HCT116 (cell line): ENCODE results near the gene SLC25A20. TPM values are rescaled to one million over a fixed set of nuclear protein-coding genes. Genes with fewer than 3 reads are reported as not detected.

Experiments used
- ATAC-seq: fragments of 200-7000 bp; cut with Tn5 transposase; 2 replicates; pipeline ENCODE4 v1.9.1; 2020; ENCODE audit warnings: mild to moderate bottlenecking, moderate library complexity
- BruUV-seq: library from RNA; stranded (reverse); fragments of 400-500 nt; replicated peaks from 2 replicates; lab custom pipeline; 2021; lab: Mats Ljungman, UMichigan
- CTCF ChIA-PET: fragments of 300-600 bp; sonication (Branson Sonifier 250); formaldehyde crosslinking; loops from one replicate; lab custom pipeline; 2021; ENCODE audit warnings: antibody characterized with exemption; lab: Charles Lee
- POLR2A ChIA-PET: fragments of 300-600, 350-600 bp; sonication (Branson Sonifier 250); formaldehyde crosslinking; loops from one replicate; lab custom pipeline; 2021; ENCODE audit warnings: antibody characterized with exemption; lab: Charles Lee
- RAD21 ChIA-PET, 2 experiments: fragments of 300-600 bp; sonication (Branson Sonifier 250); formaldehyde crosslinking; loops; one replicate each; lab custom pipeline; 2023; ENCODE audit warnings: low total read pairs in 2 of 2; ENCODE audit not compliant: uncharacterized antibody in 2 of 2, unreplicated experiment in 2 of 2, low non-redundant PET in 1 of 2; lab: Charles Lee
- DNase-seq: peaks from one replicate; pipeline ENCODE4 v3.0.0-alpha.2; 2010; ENCODE audit warnings: low read depth, low spot score
- H2AFZ ChIP-seq: fragments of 200-600 bp; shearing (Covaris generic), sonication (generic); 2 replicates; pipeline ENCODE4 v1.6.1; 2017; ENCODE audit warnings: low read depth, mixed run types, mixed read lengths, antibody characterized with exemption, low read length; ENCODE audit not compliant: poor library complexity, severe bottlenecking
- H3K27ac ChIP-seq: 2 replicates; pipeline ENCODE4 v1.5.1; 2012; ENCODE audit warnings: low read depth, low read length
- H3K27me3 ChIP-seq: fragments of 200-600 bp; sonication (generic); 2 replicates; pipeline ENCODE4 v1.6.1; 2016; ENCODE audit warnings: mixed run types, low read length, mixed read lengths; ENCODE audit not compliant: insufficient read depth
- H3K36me3 ChIP-seq, 2 experiments: fragments of 200-500 bp in 1 of 2; fragments of 200-600 bp in 1 of 2; sonication (Bioruptor generic) in 1 of 2; sonication (generic) in 1 of 2; 2 replicates each; pipeline versions ENCODE4 v1.5.1 to v1.6.1; 2014 to 2016; ENCODE audit warnings: low read length in 2 of 2, inconsistent platforms in 1 of 2, mixed read lengths in 1 of 2, mixed run types in 1 of 2; ENCODE audit not compliant: insufficient read depth in 2 of 2, control insufficient read depth in 1 of 2
- H3K4me1 ChIP-seq, 2 experiments: fragments of 200-600 bp in 1 of 2; sonication (generic) in 1 of 2; 2 replicates each; pipeline versions ENCODE4 v1.5.1 to v1.6.1; 2012 to 2017; ENCODE audit warnings: low read length in 2 of 2, inconsistent platforms in 1 of 2, mild to moderate bottlenecking in 1 of 2, mixed read lengths in 1 of 2, mixed run types in 1 of 2, moderate library complexity in 1 of 2; ENCODE audit not compliant: insufficient read depth in 2 of 2, control insufficient read depth in 1 of 2
- H3K4me2 ChIP-seq: fragments of 200-600 bp; sonication (generic); 2 replicates; pipeline ENCODE4 v1.6.1; 2017; ENCODE audit warnings: mixed run types, low read length, mixed read lengths
- H3K4me3 ChIP-seq, 2 experiments: fragments of 200-600 bp in 1 of 2; sonication (generic) in 1 of 2; replicated peaks in 1 of 2; 2 replicates each; pipeline ENCODE4 v1.5.1; 2011 to 2016; ENCODE audit warnings: low read length in 2 of 2, control low read depth in 1 of 2, low read depth in 1 of 2, mild to moderate bottlenecking in 1 of 2, mixed read lengths in 1 of 2, mixed run types in 1 of 2
- H3K79me2 ChIP-seq: fragments of 200-600 bp; sonication (generic); 2 replicates; pipeline ENCODE4 v1.6.1; 2017; ENCODE audit warnings: mild to moderate bottlenecking, mixed run types, low read length, moderate library complexity, mixed read lengths; ENCODE audit not compliant: insufficient read depth
- H3K9ac ChIP-seq: fragments of 200-600 bp; sonication (generic); 2 replicates; pipeline ENCODE4 v1.6.1; 2016; ENCODE audit warnings: low read length, mixed read lengths
- H3K9me2 ChIP-seq: fragments of 200-600 bp; sonication (generic), shearing (Covaris generic); 2 replicates; pipeline ENCODE4 v1.6.1; 2017; ENCODE audit warnings: mixed run types, mild to moderate bottlenecking, moderate library complexity; ENCODE audit not compliant: insufficient read depth
- H3K9me3 ChIP-seq, 2 experiments: fragments of 200-500 bp in 1 of 2; fragments of 200-600 bp in 1 of 2; sonication (Bioruptor generic) in 1 of 2; sonication (generic) in 1 of 2; 2 replicates each; pipeline ENCODE4 v1.6.1; 2014 to 2017; ENCODE audit warnings: low read length in 2 of 2, mixed read lengths in 2 of 2, inconsistent platforms in 1 of 2, low read depth in 1 of 2, mild to moderate bottlenecking in 1 of 2, mixed run types in 1 of 2, moderate library complexity in 1 of 2; ENCODE audit not compliant: control insufficient read depth in 1 of 2, insufficient read depth in 1 of 2
- H4K20me1 ChIP-seq: fragments of 200-600 bp; sonication (generic), shearing (Covaris generic); 2 replicates; pipeline ENCODE4 v1.6.1; 2017; ENCODE audit warnings: mixed run types, mild to moderate bottlenecking, moderate library complexity; ENCODE audit not compliant: insufficient read depth
- CBX3 ChIP-seq: IDR thresholded peaks from 2 replicates; pipeline ENCODE4 v1.6.1; 2012; ENCODE audit warnings: low read depth
- CEBPB ChIP-seq: IDR thresholded peaks from 2 replicates; pipeline ENCODE4 v1.6.1; 2012; ENCODE audit warnings: low read depth
- JUND ChIP-seq: IDR thresholded peaks from 2 replicates; pipeline ENCODE4 v1.6.1; 2012
- RAD21 ChIP-seq: IDR thresholded peaks from 2 replicates; pipeline ENCODE4 v1.6.1; 2012; ENCODE audit warnings: low read depth, mild to moderate bottlenecking
- SP1 ChIP-seq: IDR thresholded peaks from 2 replicates; pipeline ENCODE4 v1.6.1; 2012; ENCODE audit warnings: low read depth
- SRF ChIP-seq: IDR thresholded peaks from 2 replicates; pipeline ENCODE4 v1.6.1; 2012; ENCODE audit warnings: low read depth
- TCF7L2 ChIP-seq: IDR thresholded peaks from 2 replicates; pipeline ENCODE4 v1.7.0; 2011; ENCODE audit warnings: borderline replicate concordance, inconsistent platforms; ENCODE audit not compliant: insufficient read depth, insufficient read length; ENCODE audit errors: extremely low read depth
- ZNF274 ChIP-seq: fragments of 200-500 bp; sonication (Bioruptor generic); IDR thresholded peaks from 2 replicates; pipeline ENCODE4 v1.6.1; 2014; ENCODE audit warnings: mild to moderate bottlenecking, low read depth, low read length, inconsistent platforms
- intact Hi-C: fragments of 100-400 bp; cut with micrococcal nuclease; formaldehyde crosslinking; loops from 2 replicates; pipeline ENCODE4 v1.10.0; 2022
- total RNA-seq: library from RNA; stranded (reverse); gene quantifications from one replicate; pipeline ENCODE4 v1.2.1, GENCODE V29; 2021; ENCODE audit not compliant: unreplicated experiment
- TF ChIP-seq, protein P1 (sequence below), 3 experiments: fragments of 200-600 bp in 1 of 3; sonication (generic) in 1 of 3; IDR thresholded peaks in 2 of 3; conservative IDR thresholded peaks in 1 of 3; 2 replicates each; pipeline ENCODE4 v1.5.1; 2012 to 2017; ENCODE audit warnings: low read depth in 2 of 3, low read length in 2 of 3, antibody characterized with exemption in 1 of 3, borderline replicate concordance in 1 of 3, control low read depth in 1 of 3, mild to moderate bottlenecking in 1 of 3, mixed read lengths in 1 of 3, mixed run types in 1 of 3, moderate library complexity in 1 of 3; ENCODE audit not compliant: insufficient read depth in 1 of 3
- TF ChIP-seq, protein P2 (sequence below): IDR thresholded peaks from 2 replicates; pipeline ENCODE4 v1.6.1; 2012
- TF ChIP-seq, protein P3 (sequence below): IDR thresholded peaks from 2 replicates; pipeline ENCODE4 v1.6.1; 2011; ENCODE audit warnings: mild to moderate bottlenecking, low read length, moderate library complexity; ENCODE audit not compliant: insufficient replicate concordance; ENCODE audit errors: extremely low read depth
- TF ChIP-seq, protein P4 (sequence below): IDR thresholded peaks from 2 replicates; pipeline ENCODE4 v1.6.1; 2012

SLC25A20 gene
- total RNA-seq, 1 experiment from 2014 or later = 8.7 TPM

DNA sequence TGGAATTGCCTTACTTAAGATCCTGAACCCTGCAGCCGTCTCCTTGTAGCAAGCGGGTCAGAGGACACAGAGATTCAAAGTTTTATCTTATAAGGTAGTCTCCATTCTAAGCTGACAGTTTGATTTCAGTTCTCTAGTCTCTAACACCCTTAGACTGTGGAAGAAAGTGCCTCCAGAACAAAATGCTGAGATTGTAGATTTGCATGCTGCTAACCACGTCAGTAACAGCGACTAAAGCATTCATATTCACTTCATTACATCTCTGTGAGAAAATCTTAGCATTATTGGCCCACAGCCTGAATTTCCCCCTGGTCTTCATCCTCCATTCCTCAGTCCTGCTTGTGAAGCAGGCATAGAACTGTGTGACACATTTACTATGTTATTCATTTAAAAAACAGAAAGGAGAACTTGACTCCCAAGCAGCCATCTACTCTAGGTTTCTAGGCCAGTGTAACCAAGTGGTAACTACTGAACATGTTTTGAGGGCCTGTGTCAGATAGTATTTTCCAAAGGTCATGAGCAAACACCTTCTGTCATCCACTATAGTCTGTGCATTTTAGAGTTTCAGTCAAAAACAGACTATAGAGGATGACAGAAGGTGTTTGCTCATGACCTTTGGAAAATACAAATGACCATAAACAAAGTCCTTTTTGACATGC is 47.3 kb upstream of the SLC25A20 start:
- DNase-seq (no peak), ATAC-seq (no peak)
- 0 out of 4 replicates have a peak, but pooled peaks cover 0 to 5% of the 10 kb centered on the region in 2 experiments for H3K36me3 ChIP-seq
- H3K4me3 ChIP-seq = no peak overlapping the region
- peaks cover 89% of the 10 kb centered on the region for H3K79me2 ChIP-seq
- no TSS peak for BruUV-seq
- H3K9ac ChIP-seq = no peak overlapping the region
- POLR2A ChIA-PET = no interaction called here
- no peak overlapping the region for H3K27ac ChIP-seq
- no peaks in the 10 kb centered on the region for H3K4me1 ChIP-seq
- intact Hi-C loops = no loop called here
- no peaks in the 10 kb centered on the region for H3K9me3 ChIP-seq
- H3K27me3 ChIP-seq = no peaks in the 10 kb centered on the region
- no peak overlapping the region for H3K4me2 ChIP-seq
- TF ChIP-seq CEBPB = no peak
- TF ChIP-seq SRF = no peak
- no peaks in the 10 kb centered on the region for H3K9me2 ChIP-seq
- H2AFZ ChIP-seq = no peak overlapping the region
- H4K20me1 ChIP-seq = peaks cover 7% of the 10 kb centered on the region; the same call in 1 of the 2 replicates
- RAD21 ChIA-PET = no interaction called here
- CTCF ChIA-PET = no interaction called here

DNA sequence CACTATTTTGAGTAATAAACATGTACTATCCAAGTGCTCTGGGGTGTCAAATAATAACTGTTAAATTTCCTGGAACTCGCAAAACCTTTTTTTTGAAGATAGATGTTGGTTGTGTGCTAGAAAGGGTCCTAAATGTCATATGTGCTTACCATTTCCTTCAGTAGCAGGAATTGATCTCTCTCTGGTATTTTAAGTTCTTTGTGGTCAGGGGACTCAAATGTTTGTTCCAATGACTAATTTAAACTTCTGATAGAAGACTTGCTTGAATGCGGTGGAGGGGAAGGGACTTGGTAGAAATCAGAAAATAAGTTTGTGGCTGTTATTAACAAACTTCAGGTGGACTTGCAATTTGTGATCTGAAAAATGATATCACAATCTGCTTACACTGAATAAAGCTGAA is 46.8 kb upstream of the SLC25A20 start:
- H3K27me3 ChIP-seq = no peaks in the 10 kb centered on the region
- no peak overlapping the region for H3K4me3 ChIP-seq
- H4K20me1 ChIP-seq = peaks cover 6% of the 10 kb centered on the region; the same call in 1 of the 2 replicates
- no peaks in the 10 kb centered on the region for H3K9me2 ChIP-seq
- no peaks in the 10 kb centered on the region for H3K4me1 ChIP-seq
- CTCF ChIA-PET = no interaction called here
- ATAC-seq (no peak), DNase-seq (no peak)
- no peaks in the 10 kb centered on the region for H3K9me3 ChIP-seq
- peaks cover 85% of the 10 kb centered on the region for H3K79me2 ChIP-seq
- H3K4me2 ChIP-seq = no peak overlapping the region
- H3K27ac ChIP-seq = no peak overlapping the region
- BruUV-seq = no TSS peak
- 0 out of 4 replicates have a peak, but pooled peaks cover 0 to 5% of the 10 kb centered on the region in 2 experiments for H3K36me3 ChIP-seq
- POLR2A ChIA-PET = no interaction called here
- intact Hi-C loops = no loop called here
- no peak overlapping the region for H2AFZ ChIP-seq
- no peak overlapping the region for H3K9ac ChIP-seq
- RAD21 ChIA-PET = no interaction called here
- TF ChIP-seq ZNF274 (no peak), RAD21 (no peak), TCF7L2 (no peak), JUND (no peak), SP1 (no peak), SRF (no peak), CBX3 (no peak)
- TF ChIP-seq, protein P1, sequence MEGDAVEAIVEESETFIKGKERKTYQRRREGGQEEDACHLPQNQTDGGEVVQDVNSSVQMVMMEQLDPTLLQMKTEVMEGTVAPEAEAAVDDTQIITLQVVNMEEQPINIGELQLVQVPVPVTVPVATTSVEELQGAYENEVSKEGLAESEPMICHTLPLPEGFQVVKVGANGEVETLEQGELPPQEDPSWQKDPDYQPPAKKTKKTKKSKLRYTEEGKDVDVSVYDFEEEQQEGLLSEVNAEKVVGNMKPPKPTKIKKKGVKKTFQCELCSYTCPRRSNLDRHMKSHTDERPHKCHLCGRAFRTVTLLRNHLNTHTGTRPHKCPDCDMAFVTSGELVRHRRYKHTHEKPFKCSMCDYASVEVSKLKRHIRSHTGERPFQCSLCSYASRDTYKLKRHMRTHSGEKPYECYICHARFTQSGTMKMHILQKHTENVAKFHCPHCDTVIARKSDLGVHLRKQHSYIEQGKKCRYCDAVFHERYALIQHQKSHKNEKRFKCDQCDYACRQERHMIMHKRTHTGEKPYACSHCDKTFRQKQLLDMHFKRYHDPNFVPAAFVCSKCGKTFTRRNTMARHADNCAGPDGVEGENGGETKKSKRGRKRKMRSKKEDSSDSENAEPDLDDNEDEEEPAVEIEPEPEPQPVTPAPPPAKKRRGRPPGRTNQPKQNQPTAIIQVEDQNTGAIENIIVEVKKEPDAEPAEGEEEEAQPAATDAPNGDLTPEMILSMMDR (IDR thresholded peaks at IDR 0.05 in 2 of 3, conservative IDR thresholded peaks at IDR 0.05 in 1 of 3; ENCODE audit: borderline replicate concordance in 1 of 3, insufficient read depth in 1 of 3, low read depth in 2 of 3, low read length in 2 of 3) = no peak
- TF ChIP-seq, protein P2, sequence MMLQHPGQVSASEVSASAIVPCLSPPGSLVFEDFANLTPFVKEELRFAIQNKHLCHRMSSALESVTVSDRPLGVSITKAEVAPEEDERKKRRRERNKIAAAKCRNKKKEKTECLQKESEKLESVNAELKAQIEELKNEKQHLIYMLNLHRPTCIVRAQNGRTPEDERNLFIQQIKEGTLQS = no peak
- TF ChIP-seq, protein P3, sequence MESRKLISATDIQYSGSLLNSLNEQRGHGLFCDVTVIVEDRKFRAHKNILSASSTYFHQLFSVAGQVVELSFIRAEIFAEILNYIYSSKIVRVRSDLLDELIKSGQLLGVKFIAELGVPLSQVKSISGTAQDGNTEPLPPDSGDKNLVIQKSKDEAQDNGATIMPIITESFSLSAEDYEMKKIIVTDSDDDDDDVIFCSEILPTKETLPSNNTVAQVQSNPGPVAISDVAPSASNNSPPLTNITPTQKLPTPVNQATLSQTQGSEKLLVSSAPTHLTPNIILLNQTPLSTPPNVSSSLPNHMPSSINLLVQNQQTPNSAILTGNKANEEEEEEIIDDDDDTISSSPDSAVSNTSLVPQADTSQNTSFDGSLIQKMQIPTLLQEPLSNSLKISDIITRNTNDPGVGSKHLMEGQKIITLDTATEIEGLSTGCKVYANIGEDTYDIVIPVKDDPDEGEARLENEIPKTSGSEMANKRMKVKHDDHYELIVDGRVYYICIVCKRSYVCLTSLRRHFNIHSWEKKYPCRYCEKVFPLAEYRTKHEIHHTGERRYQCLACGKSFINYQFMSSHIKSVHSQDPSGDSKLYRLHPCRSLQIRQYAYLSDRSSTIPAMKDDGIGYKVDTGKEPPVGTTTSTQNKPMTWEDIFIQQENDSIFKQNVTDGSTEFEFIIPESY = no peak
- TF ChIP-seq, protein P4, sequence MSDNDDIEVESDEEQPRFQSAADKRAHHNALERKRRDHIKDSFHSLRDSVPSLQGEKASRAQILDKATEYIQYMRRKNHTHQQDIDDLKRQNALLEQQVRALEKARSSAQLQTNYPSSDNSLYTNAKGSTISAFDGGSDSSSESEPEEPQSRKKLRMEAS = no peak
